Activated CD8-positive, alpha-beta T cell treated with anti-CD3 and anti-CD28 coated beads for 36 hours (primary cell): ENCODE data around the gene FBXO48. TPM values are rescaled to one million over a fixed set of nuclear protein-coding genes. Genes with fewer than 3 reads are reported as not detected.

ENCODE experiments used
- ATAC-seq: fragments of 200-7000 bp; cut with Tn5 transposase; one replicate; pipeline ENCODE4 v1.10.0; 2021; ENCODE audit warnings: mild to moderate bottlenecking, moderate library complexity
- CTCF ChIA-PET: fragments of 350-600 bp; sonication (Branson Sonifier 250); formaldehyde crosslinking; loops from one replicate; lab custom pipeline; 2021; ENCODE audit warnings: antibody characterized with exemption; lab: Charles Lee
- POLR2A ChIA-PET: fragments of 350-600 bp; sonication (Branson Sonifier 250); formaldehyde crosslinking; loops from one replicate; lab custom pipeline; 2021; ENCODE audit warnings: antibody characterized with exemption; lab: Charles Lee
- DNase-seq: peaks from one replicate; pipeline ENCODE4 v3.0.0-alpha.2; 2020
- H3K27ac Mint-ChIP-seq: one replicate; pipeline ENCODE4 v1.8.0; 2021; ENCODE audit warnings: mild to moderate bottlenecking, mixed read lengths
- H3K27me3 Mint-ChIP-seq: one replicate; pipeline ENCODE4 v1.8.0; 2021; ENCODE audit warnings: mixed read lengths
- H3K36me3 Mint-ChIP-seq: one replicate; pipeline ENCODE4 v1.8.0; 2021; ENCODE audit warnings: low read depth, mixed read lengths
- H3K4me1 Mint-ChIP-seq: one replicate; pipeline ENCODE4 v1.8.0; 2021; ENCODE audit warnings: low read depth, mixed read lengths
- H3K4me3 Mint-ChIP-seq: one replicate; pipeline ENCODE4 v1.8.0; 2021; ENCODE audit warnings: mild to moderate bottlenecking, moderate library complexity, mixed read lengths
- H3K9me3 Mint-ChIP-seq: one replicate; pipeline ENCODE4 v1.8.0; 2021; ENCODE audit warnings: mixed read lengths
- intact Hi-C: fragments of 100-400 bp; cut with micrococcal nuclease; formaldehyde crosslinking; loops from one replicate; pipeline ENCODE4 v1.10.0; 2022
- total RNA-seq, 2 experiments: library from RNA; stranded (reverse); gene quantifications; one replicate each; pipeline ENCODE4 v1.2.3, GENCODE V29; 2021
- TF ChIP-seq, protein P1 (sequence below): fragments of 200-600 bp; IDR thresholded peaks from one replicate; pipeline ENCODE4 v1.8.0; 2022; ENCODE audit warnings: antibody characterized with exemption, mild to moderate bottlenecking

The FBXO48 gene, protein sequence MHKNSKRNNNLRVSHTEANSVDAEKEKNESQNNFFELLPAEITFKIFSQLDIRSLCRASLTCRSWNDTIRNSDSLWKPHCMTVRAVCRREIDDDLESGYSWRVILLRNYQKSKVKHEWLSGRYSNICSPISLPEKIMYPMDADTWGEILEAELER
- total RNA-seq, result 1 to 10 TPM; 1.3 to 1.4 TPM

DNA sequence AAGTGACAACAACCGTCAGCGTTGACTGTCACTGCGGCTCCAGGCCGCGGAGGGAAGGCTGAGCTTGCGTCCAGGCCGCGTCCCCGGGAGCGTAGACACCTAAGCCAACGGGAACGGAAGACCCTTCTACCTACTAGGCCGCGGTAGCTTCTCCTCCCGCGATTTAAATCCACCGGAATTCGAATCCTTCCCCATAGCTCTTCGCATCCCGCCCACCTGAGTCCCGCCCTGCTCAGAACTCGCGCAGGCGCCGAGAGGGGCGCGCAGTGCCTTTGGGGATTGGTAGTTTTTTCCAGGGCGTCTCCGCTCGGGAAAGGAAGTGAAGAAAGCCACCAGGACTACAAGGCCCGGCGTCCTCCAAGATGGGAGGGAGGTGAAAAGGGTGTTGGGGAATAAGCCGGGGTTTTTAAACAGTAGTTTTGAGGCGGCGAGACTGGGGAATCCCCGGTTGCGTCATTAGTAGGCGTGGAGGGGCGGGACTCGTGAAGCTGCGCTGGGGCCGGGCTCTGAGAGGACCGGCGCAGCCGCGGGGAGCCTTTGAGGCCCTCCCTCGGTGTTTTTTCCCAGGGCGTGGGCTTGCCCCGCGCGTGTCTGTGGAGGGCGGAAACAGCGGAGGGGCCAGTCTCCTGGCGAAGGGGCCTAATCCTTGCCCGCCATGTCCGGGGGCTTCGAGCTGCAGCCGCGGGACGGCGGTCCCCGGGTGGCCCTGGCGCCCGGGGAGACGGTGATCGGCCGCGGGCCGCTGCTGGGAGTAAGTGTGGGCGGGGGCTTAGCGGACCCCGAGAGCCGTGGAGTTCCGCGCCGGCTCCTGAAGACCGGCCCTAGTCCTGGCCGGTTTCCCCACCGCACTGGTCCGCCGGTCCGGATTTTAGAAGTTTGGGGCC lies at the start of gene FBXO48, which contains the start of gene APLF:
Gene FBXO48, minus strand, starts transcription at position 218 of the 884 bp plus-strand sequence. CDS start 2,149 bp downstream, outside the sequence.
Gene APLF, plus strand, starts transcription at position 509 of the 884 bp plus-strand sequence. Its CDS starts 147 bp downstream, at position 656.
- Mint-ChIP-seq H3K9me3 (no peaks in the 10 kb centered on the region), H3K27me3 (no peaks in the 10 kb centered on the region), H3K4me3 (peak within 1 kb of the TSS; percentile 92), H3K27ac (peak within 1 kb of the TSS; percentile 91), H3K36me3 (no peaks in the 10 kb centered on the region), H3K4me1 (peaks cover 43% of the 10 kb centered on the region)
- intact Hi-C loops, result loop anchor here (5.0 to 10.0 kb wide), 4 partner anchors 185 to 440 kb away; no protein-coding TSS in a partner anchor
- TF ChIP-seq, protein P1, sequence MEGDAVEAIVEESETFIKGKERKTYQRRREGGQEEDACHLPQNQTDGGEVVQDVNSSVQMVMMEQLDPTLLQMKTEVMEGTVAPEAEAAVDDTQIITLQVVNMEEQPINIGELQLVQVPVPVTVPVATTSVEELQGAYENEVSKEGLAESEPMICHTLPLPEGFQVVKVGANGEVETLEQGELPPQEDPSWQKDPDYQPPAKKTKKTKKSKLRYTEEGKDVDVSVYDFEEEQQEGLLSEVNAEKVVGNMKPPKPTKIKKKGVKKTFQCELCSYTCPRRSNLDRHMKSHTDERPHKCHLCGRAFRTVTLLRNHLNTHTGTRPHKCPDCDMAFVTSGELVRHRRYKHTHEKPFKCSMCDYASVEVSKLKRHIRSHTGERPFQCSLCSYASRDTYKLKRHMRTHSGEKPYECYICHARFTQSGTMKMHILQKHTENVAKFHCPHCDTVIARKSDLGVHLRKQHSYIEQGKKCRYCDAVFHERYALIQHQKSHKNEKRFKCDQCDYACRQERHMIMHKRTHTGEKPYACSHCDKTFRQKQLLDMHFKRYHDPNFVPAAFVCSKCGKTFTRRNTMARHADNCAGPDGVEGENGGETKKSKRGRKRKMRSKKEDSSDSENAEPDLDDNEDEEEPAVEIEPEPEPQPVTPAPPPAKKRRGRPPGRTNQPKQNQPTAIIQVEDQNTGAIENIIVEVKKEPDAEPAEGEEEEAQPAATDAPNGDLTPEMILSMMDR, result no peak
- ChIA-PET CTCF (interaction anchor here (0.8 to 9.1 kb wide), 16 partner anchors 10 to 459 kb away, joined by 3 to 139 read pairs (median 4); no protein-coding TSS in a partner anchor), POLR2A (interaction anchor here (0.7 to 1.9 kb wide), 7 partner anchors 15 to 440 kb away, joined by 3 to 8 read pairs (median 3); no protein-coding TSS in a partner anchor)
- peak; percentile 95 for ATAC-seq
- DNase-seq, result peak; percentile 99

DNA sequence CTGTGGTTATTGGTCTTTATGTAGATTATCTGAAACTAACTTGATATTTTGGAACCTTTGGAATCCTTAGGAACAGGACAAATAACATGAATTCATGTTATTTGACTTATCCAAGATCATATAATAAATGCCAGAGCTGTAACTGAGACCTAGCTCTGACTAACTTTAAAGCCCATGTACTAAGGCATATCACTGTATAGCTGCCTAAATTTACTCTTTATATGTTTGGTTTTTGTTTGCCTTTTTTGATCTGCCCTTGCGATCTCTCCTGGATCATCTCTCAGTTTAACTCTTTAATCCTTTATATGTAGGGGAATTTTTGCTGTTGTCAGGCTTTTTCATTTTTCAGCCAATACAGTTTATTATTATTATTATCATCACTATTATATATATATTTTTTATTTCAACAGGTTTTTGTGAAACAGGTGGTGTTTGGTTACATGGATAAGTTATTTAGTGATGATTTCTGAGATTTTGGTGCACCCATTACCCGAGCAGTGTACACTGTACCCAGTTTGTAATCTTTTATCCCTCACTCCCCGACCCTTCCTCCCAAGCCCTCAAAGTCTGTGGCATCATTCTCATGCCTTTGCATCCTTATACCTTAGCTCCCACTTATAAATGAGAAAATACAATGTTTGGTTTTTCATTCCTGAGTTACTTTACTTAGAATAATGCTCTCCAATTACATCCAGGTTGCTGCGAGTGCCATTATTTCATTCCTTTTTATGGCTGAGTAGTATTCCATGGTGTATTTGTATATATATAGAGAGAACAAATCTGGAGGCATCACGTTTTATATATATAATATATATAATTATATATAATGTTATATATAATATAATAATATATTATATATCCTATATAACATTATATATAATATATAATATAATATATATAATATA lies 49.2 kb upstream of the FBXO48 start:
- Mint-ChIP-seq H3K4me1 (peaks cover 6% of the 10 kb centered on the region), H3K36me3 (no peaks in the 10 kb centered on the region), H3K27me3 (no peaks in the 10 kb centered on the region), H3K4me3 (no peak overlapping the region), H3K9me3 (peaks cover 5% of the 10 kb centered on the region), H3K27ac (no peak overlapping the region)
- ChIA-PET CTCF (interaction anchor here (0.9 to 3.6 kb wide), 4 partner anchors 49 to 79 kb away, joined by 3 to 14 read pairs (median 4); partner anchors contain the start of genes APLF and FBXO48), POLR2A (interaction anchor here (1.2 kb wide), 1 partner anchor 59 kb away, joined by 3 read pairs; no protein-coding TSS in a partner anchor)
- intact Hi-C loops, result no loop called here
- peak; percentile 55 for ATAC-seq
- TF ChIP-seq, protein P1, result no peak
- peak; percentile 13 for DNase-seq

DNA sequence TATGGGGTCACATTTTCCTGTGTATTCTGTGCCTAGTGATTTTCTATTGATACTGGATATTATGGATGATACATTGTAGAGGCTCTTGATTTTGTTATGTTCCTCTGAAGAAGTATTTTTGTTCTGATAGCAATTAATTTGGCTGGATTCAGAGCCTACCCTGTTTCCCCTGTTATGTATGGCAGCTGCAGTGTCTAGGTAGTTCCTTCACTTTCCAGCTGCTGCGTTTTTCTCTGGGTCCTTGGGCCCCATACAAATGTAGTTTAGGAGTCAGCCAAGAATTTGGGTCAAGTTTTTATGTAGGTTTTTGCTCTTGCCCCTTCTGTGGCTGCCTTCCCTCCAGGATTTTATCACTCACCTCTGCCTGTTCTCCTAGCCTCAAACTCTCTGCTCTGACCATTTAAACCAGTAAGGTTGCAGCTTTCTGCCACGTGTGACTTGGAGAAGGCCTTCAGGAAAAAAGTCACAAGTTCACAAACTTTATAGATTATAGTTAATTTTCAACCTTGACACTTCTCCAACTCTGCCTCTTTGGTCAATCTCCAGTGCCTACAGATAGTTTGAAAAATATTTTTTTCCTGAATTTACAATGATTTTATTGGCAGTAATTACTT lies 47.3 kb upstream of the FBXO48 start:
- H3K27me3 Mint-ChIP-seq, result no peaks in the 10 kb centered on the region
- TF ChIP-seq, protein P1, result no peak
- CTCF ChIA-PET, result interaction anchor here (2.1 to 3.6 kb wide), 2 partner anchors 49 to 51 kb away, joined by 4 to 14 read pairs; no protein-coding TSS in a partner anchor

DNA sequence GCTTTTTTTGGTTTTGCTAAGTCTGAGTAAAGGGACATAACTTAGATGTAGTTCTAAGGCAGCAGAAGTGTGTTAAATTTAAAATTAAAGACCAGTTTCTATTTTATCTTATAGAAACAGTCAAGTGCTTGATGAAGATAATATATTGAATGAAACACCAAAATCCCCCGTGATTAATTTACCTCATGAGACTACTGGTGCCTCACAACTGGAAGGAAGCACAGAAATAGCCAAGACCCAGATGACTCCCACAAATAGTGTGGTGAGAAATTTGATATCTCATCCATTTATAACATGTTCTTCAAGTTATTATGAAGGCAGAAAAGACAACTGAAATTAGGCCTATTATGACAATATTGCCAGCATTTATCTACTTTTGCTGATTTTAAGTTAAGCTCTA lies 45.9 kb upstream of the FBXO48 start:
- ATAC-seq (no peak), DNase-seq (no peak)
- Mint-ChIP-seq H3K4me1 (no peaks in the 10 kb centered on the region), H3K27ac (no peak overlapping the region), H3K9me3 (peaks cover 5% of the 10 kb centered on the region), H3K27me3 (no peaks in the 10 kb centered on the region), H3K4me3 (no peak overlapping the region), H3K36me3 (peaks cover 1% of the 10 kb centered on the region)
- intact Hi-C loops, result no loop called here
- POLR2A ChIA-PET, result no interaction called here
- CTCF ChIA-PET, result interaction anchor here (0.9 kb wide), 1 partner anchor 25 kb away, joined by 3 read pairs; no protein-coding TSS in a partner anchor
- TF ChIP-seq, protein P1, result no peak

More for the DNA sequence above, 47.3 kb upstream of the FBXO48 start:
- DNase-seq (no peak), ATAC-seq (no peak)
- H3K4me1 Mint-ChIP-seq, result no peaks in the 10 kb centered on the region
- no peak overlapping the region for H3K27ac Mint-ChIP-seq
- peaks cover 5% of the 10 kb centered on the region for H3K9me3 Mint-ChIP-seq
- no peaks in the 10 kb centered on the region for H3K36me3 Mint-ChIP-seq
- intact Hi-C loops, result no loop called here
- H3K4me3 Mint-ChIP-seq, result no peak overlapping the region
- POLR2A ChIA-PET, result no interaction called here
